C4-2B (cell line): Measurements from ENCODE around the gene C15orf39.

Experiments
- H3K27ac ChIP-seq: fragments of 450-650 bp; 2 replicates; pipeline ENCODE4 v1.5.1; 2017
- CTCF ChIP-seq: fragments of 450-650 bp; conservative IDR thresholded peaks from 2 replicates; pipeline ENCODE4 v1.5.1; 2017; ENCODE audit warnings: mild to moderate bottlenecking
- ZFX ChIP-seq: fragments of 450-650 bp; IDR thresholded peaks from 2 replicates; pipeline ENCODE4 v1.6.1; 2017

C15orf39 gene

DNA sequence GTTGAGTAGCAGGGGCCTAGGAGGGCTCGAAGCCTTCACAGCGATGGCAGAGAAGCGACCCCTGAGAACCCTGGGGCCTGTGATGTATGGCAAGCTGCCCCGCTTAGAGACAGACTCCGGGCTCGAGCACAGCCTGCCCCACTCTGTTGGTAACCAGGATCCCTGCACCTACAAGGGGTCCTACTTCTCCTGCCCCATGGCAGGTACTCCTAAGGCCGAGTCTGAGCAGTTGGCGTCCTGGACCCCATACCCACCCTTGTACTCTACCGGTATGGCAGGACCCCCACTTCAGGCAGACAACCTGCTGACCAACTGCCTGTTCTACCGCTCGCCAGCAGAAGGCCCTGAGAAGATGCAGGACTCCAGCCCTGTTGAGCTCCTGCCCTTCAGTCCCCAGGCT, 4.3 kb downstream of the C15orf39 start:
- no peak for TF ChIP-seq CTCF
- TF ChIP-seq ZFX: no peak
- no peak overlapping the region for H3K27ac ChIP-seq

- TF ChIP-seq ZFX (no peak), CTCF (no peak)
- no peak overlapping the region for H3K27ac ChIP-seq
Observed at GRCh38 chr15:75206803-75207617, 5.3 kb downstream of the C15orf39 start.

DNA sequence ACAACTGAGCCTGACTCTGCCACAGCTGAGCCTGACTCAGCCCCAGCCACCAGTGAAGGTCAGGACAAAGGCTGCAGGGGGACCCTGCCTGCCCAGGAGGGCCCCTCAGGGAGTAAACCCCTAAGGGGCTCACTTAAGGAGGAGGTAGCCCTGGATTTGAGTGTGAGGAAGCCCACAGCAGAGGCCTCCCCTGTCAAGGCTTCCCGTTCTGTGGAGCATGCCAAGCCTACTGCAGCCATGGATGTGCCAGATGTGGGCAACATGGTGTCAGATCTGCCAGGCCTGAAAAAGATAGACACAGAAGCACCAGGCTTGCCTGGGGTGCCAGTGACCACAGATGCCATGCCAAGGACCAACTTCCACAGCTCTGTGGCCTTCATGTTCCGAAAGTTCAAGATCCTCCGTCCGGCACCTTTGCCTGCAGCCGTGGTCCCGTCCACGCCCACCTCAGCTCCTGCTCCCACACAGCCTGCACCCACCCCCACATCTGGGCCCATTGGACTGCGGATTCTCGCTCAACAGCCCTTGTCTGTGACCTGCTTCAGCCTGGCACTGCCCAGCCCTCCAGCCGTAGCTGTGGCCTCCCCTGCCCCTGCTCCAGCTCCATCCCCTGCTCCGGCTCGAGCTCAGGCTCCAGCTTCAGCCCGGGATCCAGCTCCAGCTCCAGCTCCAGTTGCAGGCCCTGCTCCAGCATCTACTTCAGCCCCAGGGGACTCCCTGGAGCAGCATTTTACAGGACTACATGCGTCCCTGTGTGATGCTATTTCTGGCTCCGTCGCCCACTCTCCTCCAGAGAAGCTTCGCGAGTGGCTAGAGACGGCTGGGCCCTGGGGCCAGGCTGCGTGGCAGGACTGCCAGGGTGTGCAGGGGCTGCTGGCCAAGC, 6.2 kb downstream of the C15orf39 start:
- no peak for TF ChIP-seq ZFX
- no peak for TF ChIP-seq CTCF
- no peak overlapping the region for H3K27ac ChIP-seq

DNA sequence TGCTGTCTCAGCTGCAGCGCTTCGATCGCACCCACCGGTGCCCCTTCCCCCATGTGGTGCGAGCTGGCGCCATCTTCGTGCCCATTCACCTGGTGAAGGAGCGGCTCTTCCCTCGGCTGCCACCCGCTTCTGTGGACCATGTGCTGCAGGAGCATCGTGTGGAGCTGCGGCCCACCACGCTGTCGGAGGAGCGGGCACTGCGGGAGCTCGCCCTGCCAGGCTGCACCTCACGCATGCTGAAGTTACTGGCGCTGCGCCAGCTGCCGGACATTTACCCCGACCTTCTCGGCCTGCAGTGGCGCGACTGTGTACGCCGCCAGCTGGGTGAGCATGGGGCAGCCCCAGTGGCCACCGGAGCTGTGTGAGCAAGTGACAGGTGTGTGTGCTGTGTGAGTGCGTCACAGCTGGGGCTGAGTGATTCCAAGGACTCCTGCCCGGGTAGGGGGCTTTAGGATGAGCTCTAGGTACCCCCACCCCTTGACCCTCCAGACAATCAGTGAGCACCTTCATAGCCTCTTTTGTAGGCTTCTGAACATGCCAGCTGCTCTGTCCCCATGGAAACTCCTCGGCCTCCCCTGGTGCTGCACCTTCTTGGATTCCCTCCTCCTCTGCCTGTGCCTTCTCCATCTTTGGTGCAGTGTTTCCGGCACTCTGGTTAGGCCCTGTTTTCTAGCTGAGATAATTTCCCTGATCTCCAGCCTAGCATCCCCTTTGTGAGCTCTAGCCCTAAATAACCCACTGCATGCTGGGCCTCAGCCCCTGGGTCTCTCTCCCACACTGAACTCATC, 7.0 kb downstream of the C15orf39 start:
- H3K27ac ChIP-seq: no peak overlapping the region
- TF ChIP-seq ZFX (no peak), CTCF (no peak)

DNA sequence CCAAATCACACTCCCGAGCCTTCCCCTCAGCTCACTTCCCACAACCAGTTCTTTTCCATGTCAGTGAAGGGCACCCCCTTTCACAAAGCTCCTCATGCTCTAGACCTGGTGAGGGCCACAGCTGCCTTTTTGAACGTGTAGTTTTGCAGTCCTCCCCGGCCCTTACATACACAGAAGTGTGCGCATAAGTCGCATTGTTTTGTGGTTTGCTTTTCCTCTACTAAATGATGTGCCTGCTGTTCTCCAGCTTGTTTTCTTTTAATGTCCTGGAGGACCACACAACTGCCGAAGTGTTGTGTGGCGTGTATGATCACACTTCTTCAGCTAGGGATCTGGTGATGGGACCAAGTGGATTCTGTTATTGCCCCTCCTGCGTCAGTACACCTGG, 7.6 kb downstream of the C15orf39 start:
- TF ChIP-seq ZFX (no peak), CTCF (no peak)
- H3K27ac ChIP-seq: no peak overlapping the region

GRCh38 chr15:75210811-75211230, 9.1 kb downstream of the C15orf39 start:
- H3K27ac ChIP-seq: no peak overlapping the region
- no peak for TF ChIP-seq ZFX
- TF ChIP-seq CTCF: no peak
